Glutamatergic neuron (in vitro differentiated cells): ENCODE measurements around the gene PALD1. TPM values are rescaled to one million over a fixed set of nuclear protein-coding genes. Genes with fewer than 3 reads are reported as not detected.

Experiments used
- DNase-seq: peaks from one replicate; pipeline ENCODE4 v3.0.0; 2022
- H3K27ac Mint-ChIP-seq: one replicate; pipeline ENCODE4 v1.8.0; 2020; ENCODE audit warnings: mild to moderate bottlenecking, mixed read lengths, inconsistent platforms; ENCODE audit not compliant: unreplicated experiment
- H3K27me3 Mint-ChIP-seq: one replicate; pipeline ENCODE4 v1.8.0; 2020; ENCODE audit warnings: mild to moderate bottlenecking, moderate library complexity, mixed read lengths, inconsistent platforms; ENCODE audit not compliant: unreplicated experiment
- H3K36me3 Mint-ChIP-seq: one replicate; pipeline ENCODE4 v1.8.0; 2020; ENCODE audit warnings: mild to moderate bottlenecking, mixed read lengths, inconsistent platforms; ENCODE audit not compliant: unreplicated experiment
- H3K4me1 Mint-ChIP-seq: one replicate; pipeline ENCODE4 v1.8.0; 2020; ENCODE audit warnings: mild to moderate bottlenecking, low read depth, mixed read lengths, inconsistent platforms; ENCODE audit not compliant: unreplicated experiment
- H3K4me3 Mint-ChIP-seq: one replicate; pipeline ENCODE4 v1.8.0; 2020; ENCODE audit warnings: mild to moderate bottlenecking, mixed read lengths, inconsistent platforms; ENCODE audit not compliant: unreplicated experiment
- H3K9me3 Mint-ChIP-seq: one replicate; pipeline ENCODE4 v1.8.0; 2020; ENCODE audit warnings: mild to moderate bottlenecking, moderate library complexity, mixed read lengths, inconsistent platforms; ENCODE audit not compliant: unreplicated experiment
- total RNA-seq: library from RNA; stranded (reverse); fragmentation: NEBNext Ultra II Directional; extraction: Animal tissue kit (Norgen Biotek cat#: 25700); gene quantifications from one replicate; pipeline ENCODE4 v1.2.1, GENCODE V29; 2021; ENCODE audit not compliant: unreplicated experiment
- TF ChIP-seq, protein P1 (sequence below): fragments of 200-600 bp; sonication (generic); IDR thresholded peaks from one replicate; pipeline ENCODE4 v1.5.0; 2021; ENCODE audit not compliant: partially characterized antibody, unreplicated experiment

Gene PALD1
- total RNA-seq, 1 donor from 2014 or later: 15.5 TPM

DNA sequence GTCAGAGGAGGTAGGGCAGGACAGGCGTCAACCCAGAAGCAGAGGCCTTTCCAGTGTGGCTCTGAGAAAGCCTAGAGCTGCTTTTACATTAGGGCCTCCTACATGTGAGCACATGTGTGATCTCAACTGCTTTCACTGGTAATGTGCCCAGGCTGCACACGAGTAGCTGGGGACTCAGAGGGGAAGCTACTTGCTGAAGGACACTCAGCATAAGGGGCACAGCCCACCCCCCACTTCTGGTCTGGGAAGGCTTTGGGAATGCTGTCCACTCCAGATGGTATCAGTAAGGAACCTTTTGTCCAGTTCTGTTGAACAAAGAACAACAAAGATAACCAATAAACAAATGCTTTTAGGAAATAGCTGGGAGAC lies 105.1 kb downstream of the PALD1 start:
- Mint-ChIP-seq H3K4me1 (peaks cover 26% of the 10 kb centered on the region), H3K27ac (peak overlapping the region; percentile 87), H3K27me3 (peaks cover 7% of the 10 kb centered on the region), H3K36me3 (no peaks in the 10 kb centered on the region), H3K9me3 (peaks cover 1% of the 10 kb centered on the region), H3K4me3 (no peak overlapping the region)
- no peak for DNase-seq
- TF ChIP-seq, protein P1, sequence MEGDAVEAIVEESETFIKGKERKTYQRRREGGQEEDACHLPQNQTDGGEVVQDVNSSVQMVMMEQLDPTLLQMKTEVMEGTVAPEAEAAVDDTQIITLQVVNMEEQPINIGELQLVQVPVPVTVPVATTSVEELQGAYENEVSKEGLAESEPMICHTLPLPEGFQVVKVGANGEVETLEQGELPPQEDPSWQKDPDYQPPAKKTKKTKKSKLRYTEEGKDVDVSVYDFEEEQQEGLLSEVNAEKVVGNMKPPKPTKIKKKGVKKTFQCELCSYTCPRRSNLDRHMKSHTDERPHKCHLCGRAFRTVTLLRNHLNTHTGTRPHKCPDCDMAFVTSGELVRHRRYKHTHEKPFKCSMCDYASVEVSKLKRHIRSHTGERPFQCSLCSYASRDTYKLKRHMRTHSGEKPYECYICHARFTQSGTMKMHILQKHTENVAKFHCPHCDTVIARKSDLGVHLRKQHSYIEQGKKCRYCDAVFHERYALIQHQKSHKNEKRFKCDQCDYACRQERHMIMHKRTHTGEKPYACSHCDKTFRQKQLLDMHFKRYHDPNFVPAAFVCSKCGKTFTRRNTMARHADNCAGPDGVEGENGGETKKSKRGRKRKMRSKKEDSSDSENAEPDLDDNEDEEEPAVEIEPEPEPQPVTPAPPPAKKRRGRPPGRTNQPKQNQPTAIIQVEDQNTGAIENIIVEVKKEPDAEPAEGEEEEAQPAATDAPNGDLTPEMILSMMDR: no peak

DNA sequence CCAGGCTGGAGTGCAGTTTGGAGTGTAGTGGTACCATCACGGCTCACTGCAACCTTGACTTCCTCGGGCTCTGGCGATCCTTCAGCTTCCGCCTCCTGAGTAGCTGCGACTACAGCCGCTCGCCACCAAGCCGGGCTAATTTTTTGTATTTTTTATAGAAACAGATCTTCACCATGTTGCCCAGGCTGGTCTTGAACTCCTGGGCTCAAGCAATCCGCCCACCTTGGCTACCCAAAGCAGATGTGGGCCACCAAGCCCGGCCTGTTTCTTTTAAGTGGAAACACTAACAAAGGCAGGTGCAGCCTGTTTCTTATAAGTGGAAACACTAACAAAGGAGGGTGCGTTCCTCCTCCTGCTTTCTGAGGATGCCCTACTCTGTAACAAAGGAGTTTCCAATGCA lies 105.8 kb downstream of the PALD1 start:
- no peak for DNase-seq
- TF ChIP-seq, protein P1: no peak
- Mint-ChIP-seq H3K27me3 (peaks cover 7% of the 10 kb centered on the region), H3K27ac (peak overlapping the region; percentile 87), H3K4me3 (no peak overlapping the region), H3K4me1 (peaks cover 33% of the 10 kb centered on the region), H3K36me3 (no peaks in the 10 kb centered on the region), H3K9me3 (peaks cover 1% of the 10 kb centered on the region)

GRCh38 chr10:70584909-70585544 lies 106.5 kb downstream of the PALD1 start:
- peak overlapping the region; percentile 54 for H3K4me3 Mint-ChIP-seq
- peak; percentile 80 for DNase-seq
- H3K27me3 Mint-ChIP-seq: peaks cover 6% of the 10 kb centered on the region
- TF ChIP-seq, protein P1: no peak
- peaks cover 37% of the 10 kb centered on the region for H3K4me1 Mint-ChIP-seq
- peaks cover under 1% of the 10 kb centered on the region for H3K9me3 Mint-ChIP-seq
- peak overlapping the region; percentile 87 for H3K27ac Mint-ChIP-seq
- no peaks in the 10 kb centered on the region for H3K36me3 Mint-ChIP-seq

DNA sequence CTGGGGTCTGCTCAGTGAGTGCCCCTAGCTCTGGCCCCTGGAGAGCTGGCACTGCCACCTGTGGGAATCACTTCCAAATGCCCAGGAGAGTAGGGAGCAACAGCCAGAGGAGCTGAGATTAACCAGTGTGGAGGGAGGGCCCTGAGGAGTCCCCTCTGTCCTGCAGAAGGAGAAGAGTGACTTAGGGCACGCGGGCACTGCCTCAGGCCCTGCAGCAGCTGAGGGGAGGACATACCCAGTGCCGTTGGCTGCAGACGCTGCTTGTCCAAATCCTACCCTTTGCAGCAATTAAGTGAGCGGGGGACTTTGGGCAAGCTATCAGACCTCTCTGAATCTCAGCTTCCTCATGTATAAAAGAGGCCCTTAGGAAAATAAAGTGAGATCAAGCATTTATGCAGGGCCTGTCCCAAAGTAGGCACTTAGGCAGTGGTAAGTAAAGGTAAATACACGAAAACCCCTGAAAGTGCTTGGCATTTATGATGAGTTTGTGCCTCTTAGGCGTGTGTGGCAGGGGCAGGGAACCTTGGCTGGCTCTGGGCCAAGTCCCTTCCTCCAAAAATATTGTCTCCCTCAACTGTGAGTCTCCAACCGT lies 107.1 kb downstream of the PALD1 start:
- Mint-ChIP-seq H3K4me3 (no peak overlapping the region), H3K27me3 (peaks cover 6% of the 10 kb centered on the region), H3K36me3 (no peaks in the 10 kb centered on the region), H3K27ac (peak overlapping the region; percentile 87), H3K4me1 (peaks cover 37% of the 10 kb centered on the region), H3K9me3 (no peaks in the 10 kb centered on the region)
- TF ChIP-seq, protein P1: no peak
- no peak for DNase-seq

GRCh38 chr10:70586348-70586930 lies 107.9 kb downstream of the PALD1 start:
- DNase-seq: no peak
- H3K4me3 Mint-ChIP-seq: no peak overlapping the region
- H3K4me1 Mint-ChIP-seq: peaks cover 37% of the 10 kb centered on the region

More at GRCh38 chr10:70586348-70586930, 107.9 kb downstream of the PALD1 start:
- Mint-ChIP-seq H3K27me3 (peaks cover 6% of the 10 kb centered on the region), H3K36me3 (no peaks in the 10 kb centered on the region), H3K9me3 (peaks cover 3% of the 10 kb centered on the region), H3K27ac (no peak overlapping the region)
- TF ChIP-seq, protein P1: no peak
